NCI-H2227 (cell line): ENCODE results near the gene ITPRIPL2.

Experiments
- DNase-seq: peaks from one replicate; lab custom pipeline; 2025; ENCODE audit not compliant: unreplicated experiment; lab: John Stamatoyannopoulos, UW

The ITPRIPL2 gene

GRCh38 chr16:19142939-19143598, 29.3 kb downstream of the ITPRIPL2 start:
- DNase-seq, result peak; percentile 28

DNA sequence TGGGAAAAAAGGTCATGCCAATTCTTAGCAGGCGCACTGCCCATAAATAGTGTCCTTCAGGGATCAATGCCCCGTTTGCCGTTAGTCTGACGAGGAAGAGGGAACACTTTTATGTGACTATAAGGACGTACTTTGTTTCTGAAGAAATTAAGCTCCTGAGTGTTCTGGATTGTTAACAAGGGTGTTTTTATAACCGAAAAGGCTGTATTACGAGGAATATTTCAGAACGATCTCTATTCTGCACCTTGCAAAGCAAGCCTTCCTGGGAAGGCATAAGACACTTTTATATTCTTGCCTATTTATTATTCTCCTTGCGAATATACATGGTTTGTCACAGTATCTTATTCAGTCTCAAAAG, 29.8 kb downstream of the ITPRIPL2 start:
- DNase-seq, result no peak

DNA sequence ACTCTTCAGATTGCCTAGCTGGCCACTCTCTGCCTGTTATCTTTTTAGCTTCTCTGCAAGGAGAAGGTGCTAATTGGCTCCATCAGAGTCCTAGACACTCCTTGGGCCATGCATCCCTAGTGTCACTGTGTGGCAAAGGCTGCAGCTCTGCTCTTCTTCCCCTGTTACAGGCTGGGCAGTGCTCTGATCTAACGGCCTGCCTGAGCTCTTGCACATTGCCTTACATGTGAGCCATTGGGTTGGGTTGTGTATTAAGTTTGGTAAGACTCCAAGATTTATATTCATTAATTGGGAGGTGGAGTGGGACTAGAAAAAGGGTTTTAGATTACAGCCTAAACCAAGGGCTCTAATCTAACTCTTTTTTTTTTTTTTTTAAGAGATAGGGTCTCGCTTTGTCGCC, 31.2 kb downstream of the ITPRIPL2 start:
- DNase-seq, result no peak

DNA sequence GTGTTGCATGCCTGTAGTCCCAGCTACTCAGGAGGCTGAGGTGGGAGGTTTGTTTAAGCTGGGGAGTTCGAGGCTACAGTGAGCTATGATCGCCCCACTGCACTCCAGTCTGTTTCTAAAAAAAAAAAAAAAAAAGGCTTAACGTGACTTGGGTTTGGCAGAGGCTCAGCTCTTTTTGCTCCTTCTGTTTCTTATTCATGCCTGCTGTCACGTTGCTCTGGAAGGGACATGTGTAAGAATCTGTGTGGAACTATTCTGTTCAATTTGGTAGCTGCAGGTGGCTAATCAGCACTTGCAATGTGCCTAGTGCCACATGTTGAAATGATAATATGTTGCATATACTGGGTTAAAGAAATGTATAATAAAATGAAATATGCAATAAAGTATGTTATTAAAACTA, 33.4 kb downstream of the ITPRIPL2 start:
- no peak for DNase-seq

GRCh38 chr16:19147627-19148026, 33.9 kb downstream of the ITPRIPL2 start:
- DNase-seq, result no peak

DNA sequence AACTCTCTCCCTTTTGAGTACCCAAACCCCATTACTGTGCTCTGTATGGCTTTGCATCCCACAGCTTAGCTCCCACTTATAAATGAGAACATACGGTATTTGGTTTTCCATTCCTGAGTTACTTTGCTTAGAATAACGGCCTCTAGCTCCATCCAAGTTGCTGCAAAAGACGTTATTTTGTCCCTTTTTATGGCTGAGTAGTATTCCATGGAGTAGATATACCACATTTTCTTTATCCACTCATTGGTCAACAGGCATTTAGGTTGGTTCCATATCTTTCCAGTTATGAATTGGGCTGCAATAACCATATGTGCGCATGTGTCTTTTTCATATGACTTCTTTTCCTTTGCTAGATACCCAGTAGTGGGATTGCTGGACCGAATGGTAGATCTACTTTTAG, 34.4 kb downstream of the ITPRIPL2 start:
- DNase-seq, result no peak

GRCh38 chr16:19151310-19151709, 37.5 kb downstream of the ITPRIPL2 start:
- no peak for DNase-seq

DNA sequence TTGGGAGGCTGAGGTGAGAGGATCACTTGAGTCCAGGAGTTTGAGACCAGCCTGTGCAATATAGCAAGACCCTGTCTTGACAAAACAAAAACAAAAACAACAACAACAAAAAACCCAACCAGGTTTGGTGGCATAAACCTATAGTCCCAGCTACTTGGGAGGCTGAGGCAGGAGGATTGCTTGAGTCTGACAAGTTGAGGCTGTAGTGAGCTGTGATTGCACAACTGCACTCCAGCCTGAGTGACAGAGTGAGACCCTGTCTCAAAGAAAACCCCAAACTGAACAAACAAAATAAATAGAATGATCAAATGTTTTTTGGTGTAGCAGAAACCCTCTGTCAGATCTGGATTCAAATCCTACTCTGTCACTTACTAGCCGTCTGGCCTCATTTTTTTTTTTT, 38.3 kb downstream of the ITPRIPL2 start:
- no peak for DNase-seq

DNA sequence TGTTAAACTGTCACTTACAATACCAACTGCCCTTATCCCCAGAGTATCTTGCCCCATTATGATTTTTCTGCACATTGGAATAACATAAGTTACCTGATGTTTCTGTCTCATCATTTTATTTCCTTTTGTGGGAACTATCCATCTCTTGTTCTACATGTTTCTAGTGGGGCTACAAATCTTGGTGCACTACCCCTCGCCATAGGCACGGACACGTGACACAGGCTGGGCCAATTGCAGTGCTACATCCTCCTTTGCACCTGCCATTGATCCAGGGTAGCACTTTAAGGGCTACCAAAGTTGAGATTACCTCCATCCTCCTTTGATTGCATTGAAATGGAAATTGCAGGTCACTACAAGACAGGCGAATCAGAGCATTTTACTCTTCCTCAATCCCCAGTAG, 40.1 kb downstream of the ITPRIPL2 start:
- peak; percentile 19 for DNase-seq

- DNase-seq, result no peak
These were observed 48.3 kb downstream of the ITPRIPL2 start for GRCh38 chr16:19162085-19162484.

GRCh38 chr16:19163215-19163614, 49.5 kb downstream of the ITPRIPL2 start:
- no peak for DNase-seq

GRCh38 chr16:19164285-19164684, 50.5 kb downstream of the ITPRIPL2 start:
- DNase-seq, result no peak

- DNase-seq, result no peak
These were observed 51.3 kb downstream of the ITPRIPL2 start for GRCh38 chr16:19165101-19165500.

- no peak for DNase-seq
These were observed 52.7 kb downstream of the ITPRIPL2 start for GRCh38 chr16:19166500-19166899.

DNA sequence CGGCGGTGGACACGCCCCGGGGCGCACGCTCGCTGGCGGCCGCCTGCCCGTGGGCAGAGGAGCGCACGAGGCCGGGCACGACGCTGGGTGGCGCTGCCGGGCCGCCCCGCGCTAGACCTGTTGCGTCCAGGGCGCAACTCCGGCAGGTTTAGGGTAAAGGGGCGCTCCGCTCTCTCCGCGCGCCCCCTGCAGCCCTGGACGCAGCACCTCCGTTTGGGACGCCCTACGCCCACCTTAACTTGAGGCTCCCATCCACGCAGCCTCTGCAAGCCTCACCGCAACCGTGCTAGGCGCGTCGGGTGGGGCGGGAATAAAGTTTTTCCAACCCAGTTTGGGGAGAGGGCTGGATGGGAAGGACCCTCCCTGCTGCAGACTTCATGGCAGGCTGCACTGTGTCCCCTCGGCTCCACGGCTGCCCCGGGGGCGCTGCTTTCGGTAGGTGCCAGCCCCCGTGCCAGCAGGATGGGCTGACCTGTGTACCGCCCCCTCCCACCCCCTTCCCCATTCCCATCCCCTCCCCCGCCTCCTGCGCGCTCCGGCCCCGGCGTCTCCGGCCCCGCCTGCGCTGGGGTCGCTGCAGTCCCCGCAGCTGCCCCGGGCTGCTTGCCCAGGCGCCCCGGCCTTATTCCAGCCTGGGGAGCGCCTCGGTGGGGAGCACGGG, 54.1 kb downstream of the ITPRIPL2 start, which contains the start of gene SYT17:
SYT17 (plus strand) TSS at position 531 of the 661 bp plus-strand sequence. CDS start 407 bp downstream, outside the sequence.
- peak; percentile 88 for DNase-seq

GRCh38 chr16:19168371-19169081, 54.8 kb downstream of the ITPRIPL2 start:
- DNase-seq, result peak; percentile 86

- no peak for DNase-seq
These were observed 55.4 kb downstream of the ITPRIPL2 start for GRCh38 chr16:19169082-19169639.

DNA sequence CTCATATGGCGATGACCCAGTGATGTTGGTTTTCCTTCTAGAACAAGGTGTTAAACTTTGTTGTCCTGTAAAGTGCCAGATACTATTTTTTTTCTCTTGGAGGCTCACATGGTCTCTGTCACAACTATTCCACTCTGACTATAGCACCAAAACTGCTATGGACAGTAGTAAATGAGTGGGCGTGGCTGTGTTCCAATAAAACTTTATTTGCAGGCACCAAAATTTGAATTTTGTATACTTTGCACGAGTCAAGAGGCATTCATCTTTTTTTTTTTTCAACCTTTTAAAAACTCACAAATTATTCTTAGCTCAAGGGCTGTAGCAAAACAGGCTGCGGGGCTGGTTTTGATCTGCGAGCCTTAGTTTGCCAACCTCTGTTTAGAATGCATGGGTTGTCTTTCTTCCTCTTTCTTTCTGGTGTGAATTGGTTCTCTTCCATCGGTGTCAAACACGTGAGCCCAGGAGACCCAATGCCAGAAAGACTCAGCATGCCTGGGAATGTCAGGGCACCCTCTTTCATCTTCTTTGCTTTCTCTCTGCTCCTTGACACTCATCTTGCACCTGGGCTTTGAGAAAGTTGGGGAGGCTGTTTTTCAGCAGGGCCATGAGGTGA, 56.4 kb downstream of the ITPRIPL2 start:
- DNase-seq, result no peak
